ENCODE measurements around the gene ARHGEF7.

Gene ARHGEF7

DNA sequence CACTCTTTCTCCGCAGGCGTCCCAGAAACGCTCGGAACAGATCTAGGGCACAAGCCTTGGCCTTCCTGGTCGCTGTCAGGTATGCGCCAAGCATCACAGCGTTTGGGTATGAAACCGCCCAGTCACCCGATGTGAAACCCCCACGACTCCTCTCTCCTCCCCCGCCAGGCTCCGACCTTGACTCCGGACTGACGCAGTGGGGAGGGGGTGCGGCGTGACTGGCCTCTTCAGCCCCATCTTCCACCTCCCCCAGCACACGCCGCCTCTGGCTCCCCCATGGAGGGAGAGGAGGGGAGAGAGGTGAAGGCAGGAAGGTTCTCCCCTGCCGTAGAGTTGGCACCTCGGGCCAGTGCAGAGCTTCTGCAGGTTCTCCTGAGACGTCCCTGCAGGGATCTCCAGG, 22.0 kb upstream of the ARHGEF7 start:
- H3K27ac ChIP-seq, result no peak overlapping the region
- TF ChIP-seq ZFX (IDR thresholded peaks at IDR 0.05) (no peak), CTCF (conservative IDR thresholded peaks at IDR 0.05) (no peak)

DNA sequence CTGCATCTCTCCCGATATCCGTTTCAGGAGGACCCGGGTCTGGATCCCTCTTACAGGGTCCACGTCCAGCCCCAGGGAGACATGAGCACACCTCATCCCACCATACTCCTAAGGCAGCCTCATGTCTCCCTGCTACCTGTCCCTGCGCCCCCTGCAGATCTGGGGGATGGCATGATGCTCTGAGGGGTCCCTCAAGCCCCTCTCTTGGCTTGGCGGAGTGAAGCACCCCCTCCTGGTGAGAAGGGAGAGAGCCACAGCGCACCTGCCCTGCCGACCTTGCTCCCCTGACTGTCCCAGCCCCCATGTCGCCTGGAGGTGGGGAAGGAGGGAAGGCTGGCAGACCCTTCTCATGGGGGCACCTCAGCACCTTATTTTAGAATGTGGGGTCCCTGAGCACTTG, 21.5 kb upstream of the ARHGEF7 start:
- H3K27ac ChIP-seq, result no peak overlapping the region
- TF ChIP-seq ZFX (IDR thresholded peaks at IDR 0.05), result no peak
- TF ChIP-seq CTCF (conservative IDR thresholded peaks at IDR 0.05), result no peak; the same call in 1 of the 2 replicates

GRCh38 chr13:111095031-111095840, 19.9 kb upstream of the ARHGEF7 start:
- H3K27ac ChIP-seq, result no peak overlapping the region
- TF ChIP-seq CTCF (conservative IDR thresholded peaks at IDR 0.05), result no peak

- H3K27ac ChIP-seq, result no peak overlapping the region
- TF ChIP-seq CTCF (conservative IDR thresholded peaks at IDR 0.05) (no peak), ZFX (IDR thresholded peaks at IDR 0.05) (no peak)
These were observed 19.1 kb upstream of the ARHGEF7 start for GRCh38 chr13:111095911-111096501.

- no peak; the same call in 1 of the 2 replicates for TF ChIP-seq CTCF (conservative IDR thresholded peaks at IDR 0.05)
- no peak for TF ChIP-seq ZFX (IDR thresholded peaks at IDR 0.05)
- no peak overlapping the region for H3K27ac ChIP-seq
These were observed 15.8 kb upstream of the ARHGEF7 start for GRCh38 chr13:111099290-111099689.

DNA sequence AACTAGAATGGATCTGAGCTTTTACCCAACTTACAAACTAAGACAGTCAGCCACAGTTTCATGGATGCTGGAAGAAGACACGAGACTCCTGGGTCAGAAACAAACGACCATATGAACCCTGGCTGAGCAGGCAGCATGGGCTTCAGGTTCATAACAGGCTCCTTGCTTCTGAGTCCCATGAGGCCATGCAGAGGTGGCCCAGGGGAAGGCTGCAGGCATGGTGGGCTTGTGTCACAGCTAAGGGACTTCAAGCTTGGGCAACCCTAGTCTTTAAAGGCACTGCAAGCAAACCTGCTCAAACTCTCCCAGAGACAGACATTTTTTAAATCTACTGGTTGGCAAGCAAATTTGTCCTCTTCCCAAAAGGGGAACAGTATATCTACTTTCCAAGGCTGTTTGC, 5.1 kb upstream of the ARHGEF7 start:
- H3K27ac ChIP-seq, result no peak overlapping the region
- TF ChIP-seq CTCF (conservative IDR thresholded peaks at IDR 0.05) (no peak), ZFX (IDR thresholded peaks at IDR 0.05) (no peak)

- no peak overlapping the region for H3K27ac ChIP-seq
- no peak for TF ChIP-seq CTCF (conservative IDR thresholded peaks at IDR 0.05)
- no peak for TF ChIP-seq ZFX (IDR thresholded peaks at IDR 0.05)
These were observed 3.7 kb upstream of the ARHGEF7 start for GRCh38 chr13:111111376-111111937.

Data from C4-2B (cell line).